ENCODE data around the gene KSR1.

The KSR1 gene

DNA sequence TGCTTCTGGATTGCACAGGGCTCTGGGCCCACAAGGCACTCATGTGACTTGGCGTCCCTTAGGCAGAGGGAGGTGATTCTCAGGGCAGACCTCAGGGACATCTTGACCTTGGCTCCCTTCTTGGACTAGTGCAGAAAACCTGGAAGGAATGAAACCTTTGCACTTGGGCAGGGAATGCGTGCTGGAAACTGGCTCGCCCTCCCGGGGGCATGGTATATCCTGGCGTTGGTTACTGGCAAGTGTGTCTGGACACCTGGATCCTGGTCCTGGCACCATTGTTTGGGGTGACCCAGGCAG, 111.3 kb downstream of the KSR1 start:
- H3K9me3 ChIP-seq (replicated peaks; ENCODE audit: low read length): no peaks in the 10 kb centered on the region
- no peaks in the 10 kb centered on the region for H3K4me1 ChIP-seq (ENCODE audit: control insufficient read depth, insufficient read depth, low read length)
- no peak overlapping the region for H3K9ac ChIP-seq (ENCODE audit: low read depth, low read length)
- no peaks in the 10 kb centered on the region for H3K27me3 ChIP-seq (ENCODE audit: control insufficient read depth, insufficient read depth, low read length)
- H3K4me3 ChIP-seq (ENCODE audit: low read length): no peak overlapping the region
- H3K36me3 ChIP-seq (ENCODE audit: insufficient read depth, low read length): no peaks in the 10 kb centered on the region
- H3K4me2 ChIP-seq (ENCODE audit: low read length): no peak overlapping the region

DNA sequence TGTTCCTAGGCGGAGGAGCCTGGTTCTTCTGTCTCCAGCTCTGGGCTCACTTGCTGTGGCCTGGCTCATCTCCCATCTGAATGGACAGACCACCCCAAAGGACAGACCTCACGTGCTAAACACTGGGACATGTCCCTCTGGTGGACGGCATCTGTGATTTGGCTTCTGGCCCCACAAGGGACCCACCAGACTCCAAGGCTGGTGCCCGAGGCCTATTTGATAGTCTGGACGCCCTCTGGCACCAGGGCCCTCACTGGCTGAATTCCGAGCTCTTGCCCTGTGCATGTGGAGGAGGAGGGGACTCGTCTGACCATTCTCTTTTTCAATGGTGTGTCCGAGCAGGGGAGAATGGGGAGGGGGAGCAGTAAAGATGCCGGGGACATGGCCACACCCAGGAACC, 112.0 kb downstream of the KSR1 start:
- H3K9me3 ChIP-seq (replicated peaks; ENCODE audit: low read length): no peaks in the 10 kb centered on the region
- H3K36me3 ChIP-seq (ENCODE audit: insufficient read depth, low read length): no peaks in the 10 kb centered on the region
- no peak overlapping the region for H3K4me2 ChIP-seq (ENCODE audit: low read length)

GRCh38 chr17:27568811-27569210, 112.6 kb downstream of the KSR1 start:
- no peak overlapping the region for H3K9ac ChIP-seq (ENCODE audit: low read depth, low read length)
- H3K36me3 ChIP-seq (ENCODE audit: insufficient read depth, low read length): no peaks in the 10 kb centered on the region
- H3K27me3 ChIP-seq (ENCODE audit: control insufficient read depth, insufficient read depth, low read length): no peaks in the 10 kb centered on the region
- peaks cover 5% of the 10 kb centered on the region for H3K4me1 ChIP-seq (ENCODE audit: control insufficient read depth, insufficient read depth, low read length)
- no peak overlapping the region for H3K4me3 ChIP-seq (ENCODE audit: low read length)
- no peaks in the 10 kb centered on the region for H3K9me3 ChIP-seq (replicated peaks; ENCODE audit: low read length)
- H3K4me2 ChIP-seq (ENCODE audit: low read length): no peak overlapping the region

More for the DNA sequence above, 112.0 kb downstream of the KSR1 start:
- no peaks in the 10 kb centered on the region for H3K4me1 ChIP-seq (ENCODE audit: control insufficient read depth, insufficient read depth, low read length)
- no peak overlapping the region for H3K9ac ChIP-seq (ENCODE audit: low read depth, low read length)
- no peak overlapping the region for H3K4me3 ChIP-seq (ENCODE audit: low read length)
- no peaks in the 10 kb centered on the region for H3K27me3 ChIP-seq (ENCODE audit: control insufficient read depth, insufficient read depth, low read length)

- Histone ChIP-seq H3K9ac (ENCODE audit: low read depth, low read length) (no peak overlapping the region), H3K4me3 (ENCODE audit: low read length) (no peak overlapping the region), H3K4me1 (ENCODE audit: control insufficient read depth, insufficient read depth, low read length) (peaks cover 9% of the 10 kb centered on the region), H3K36me3 (ENCODE audit: insufficient read depth, low read length) (no peaks in the 10 kb centered on the region), H3K27me3 (ENCODE audit: control insufficient read depth, insufficient read depth, low read length) (no peaks in the 10 kb centered on the region), H3K4me2 (ENCODE audit: low read length) (no peak overlapping the region), H3K9me3 (replicated peaks; ENCODE audit: low read length) (no peaks in the 10 kb centered on the region)
These were observed 113.0 kb downstream of the KSR1 start for GRCh38 chr17:27569257-27569722.

- H3K4me2 ChIP-seq (ENCODE audit: low read length): no peak overlapping the region
- no peaks in the 10 kb centered on the region for H3K9me3 ChIP-seq (replicated peaks; ENCODE audit: low read length)
- H3K9ac ChIP-seq (ENCODE audit: low read depth, low read length): no peak overlapping the region
- no peaks in the 10 kb centered on the region for H3K36me3 ChIP-seq (ENCODE audit: insufficient read depth, low read length)
- no peak overlapping the region for H3K4me3 ChIP-seq (ENCODE audit: low read length)
- peaks cover 11% of the 10 kb centered on the region for H3K4me1 ChIP-seq (ENCODE audit: control insufficient read depth, insufficient read depth, low read length)
- H3K27me3 ChIP-seq (ENCODE audit: control insufficient read depth, insufficient read depth, low read length): no peaks in the 10 kb centered on the region
These were observed 113.8 kb downstream of the KSR1 start for GRCh38 chr17:27569884-27570577.

GRCh38 chr17:27570578-27570914, 114.3 kb downstream of the KSR1 start:
- H3K4me1 ChIP-seq (ENCODE audit: control insufficient read depth, insufficient read depth, low read length): peaks cover 11% of the 10 kb centered on the region

GRCh38 chr17:27571563-27572352, 115.5 kb downstream of the KSR1 start:
- Histone ChIP-seq H3K9ac (ENCODE audit: low read depth, low read length) (no peak overlapping the region), H3K4me2 (ENCODE audit: low read length) (no peak overlapping the region), H3K4me1 (ENCODE audit: control insufficient read depth, insufficient read depth, low read length) (peaks cover 15% of the 10 kb centered on the region), H3K4me3 (ENCODE audit: low read length) (no peak overlapping the region), H3K27me3 (ENCODE audit: control insufficient read depth, insufficient read depth, low read length) (no peaks in the 10 kb centered on the region), H3K36me3 (ENCODE audit: insufficient read depth, low read length) (no peaks in the 10 kb centered on the region), H3K9me3 (replicated peaks; ENCODE audit: low read length) (no peaks in the 10 kb centered on the region)

More at GRCh38 chr17:27570578-27570914, 114.3 kb downstream of the KSR1 start:
- no peaks in the 10 kb centered on the region for H3K9me3 ChIP-seq (replicated peaks; ENCODE audit: low read length)
- H3K36me3 ChIP-seq (ENCODE audit: insufficient read depth, low read length): no peaks in the 10 kb centered on the region
- H3K4me3 ChIP-seq (ENCODE audit: low read length): no peak overlapping the region
- no peak overlapping the region for H3K4me2 ChIP-seq (ENCODE audit: low read length)
- no peaks in the 10 kb centered on the region for H3K27me3 ChIP-seq (ENCODE audit: control insufficient read depth, insufficient read depth, low read length)
- no peak overlapping the region for H3K9ac ChIP-seq (ENCODE audit: low read depth, low read length)

DNA sequence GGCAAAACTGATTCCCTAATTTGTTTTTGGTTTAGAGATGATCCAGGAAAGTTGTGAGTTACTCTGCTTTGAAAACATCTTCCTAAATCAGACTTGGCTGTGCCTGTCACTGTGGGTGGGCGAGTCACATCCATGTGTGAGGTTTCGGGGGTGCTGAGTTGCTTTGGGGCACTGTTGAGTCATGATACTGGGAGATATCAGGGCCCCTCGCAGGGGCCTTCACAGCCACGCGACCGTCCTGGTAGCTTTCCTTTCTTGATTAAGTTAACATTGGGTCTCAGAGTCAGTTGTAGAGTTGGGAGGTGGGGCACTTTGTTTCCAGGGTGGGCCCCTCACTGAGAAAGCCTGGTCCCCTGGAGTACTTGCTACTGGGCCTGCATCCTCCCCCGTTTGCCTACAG, 116.4 kb downstream of the KSR1 start:
- no peaks in the 10 kb centered on the region for H3K27me3 ChIP-seq (ENCODE audit: control insufficient read depth, insufficient read depth, low read length)
- no peaks in the 10 kb centered on the region for H3K36me3 ChIP-seq (ENCODE audit: insufficient read depth, low read length)
- H3K4me2 ChIP-seq (ENCODE audit: low read length): no peak overlapping the region
- peaks cover 24% of the 10 kb centered on the region for H3K4me1 ChIP-seq (ENCODE audit: control insufficient read depth, insufficient read depth, low read length)
- no peaks in the 10 kb centered on the region for H3K9me3 ChIP-seq (replicated peaks; ENCODE audit: low read length)
- no peak overlapping the region for H3K4me3 ChIP-seq (ENCODE audit: low read length)
- H3K9ac ChIP-seq (ENCODE audit: low read depth, low read length): no peak overlapping the region

DNA sequence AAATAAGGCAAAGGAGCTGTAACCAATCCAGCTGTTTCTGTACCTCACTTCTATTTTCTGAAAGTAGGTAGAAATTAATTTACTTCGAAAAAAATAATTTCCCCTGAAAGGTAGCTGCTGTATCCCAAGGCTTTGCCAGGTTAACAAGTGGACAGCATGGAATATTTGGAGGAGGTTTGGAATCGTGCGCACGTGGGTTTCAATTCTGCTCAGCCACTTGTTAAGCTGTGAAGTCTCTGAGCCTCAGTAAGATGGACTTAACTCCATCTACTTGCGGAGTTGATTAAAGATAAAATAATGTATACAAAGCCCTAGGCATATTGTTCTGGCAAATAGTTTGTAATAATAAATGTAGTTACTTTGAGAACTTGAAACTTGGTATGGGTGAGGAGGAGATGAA, 117.3 kb downstream of the KSR1 start:
- no peaks in the 10 kb centered on the region for H3K36me3 ChIP-seq (ENCODE audit: insufficient read depth, low read length)
- H3K27me3 ChIP-seq (ENCODE audit: control insufficient read depth, insufficient read depth, low read length): no peaks in the 10 kb centered on the region
- H3K4me1 ChIP-seq (ENCODE audit: control insufficient read depth, insufficient read depth, low read length): peaks cover 26% of the 10 kb centered on the region
- H3K9me3 ChIP-seq (replicated peaks; ENCODE audit: low read length): no peaks in the 10 kb centered on the region
- no peak overlapping the region for H3K4me3 ChIP-seq (ENCODE audit: low read length)
- no peak overlapping the region for H3K9ac ChIP-seq (ENCODE audit: low read depth, low read length)
- no peak overlapping the region for H3K4me2 ChIP-seq (ENCODE audit: low read length)

GRCh38 chr17:27573971-27574525, 117.8 kb downstream of the KSR1 start:
- no peak overlapping the region for H3K9ac ChIP-seq (ENCODE audit: low read depth, low read length)
- H3K4me3 ChIP-seq (ENCODE audit: low read length): no peak overlapping the region
- no peaks in the 10 kb centered on the region for H3K36me3 ChIP-seq (ENCODE audit: insufficient read depth, low read length)
- H3K27me3 ChIP-seq (ENCODE audit: control insufficient read depth, insufficient read depth, low read length): no peaks in the 10 kb centered on the region
- H3K4me1 ChIP-seq (ENCODE audit: control insufficient read depth, insufficient read depth, low read length): peaks cover 26% of the 10 kb centered on the region
- no peak overlapping the region for H3K4me2 ChIP-seq (ENCODE audit: low read length)
- H3K9me3 ChIP-seq (replicated peaks; ENCODE audit: low read length): no peaks in the 10 kb centered on the region

- no peak overlapping the region for H3K9ac ChIP-seq (ENCODE audit: low read depth, low read length)
- peaks cover 26% of the 10 kb centered on the region for H3K4me1 ChIP-seq (ENCODE audit: control insufficient read depth, insufficient read depth, low read length)
- no peak overlapping the region for H3K4me3 ChIP-seq (ENCODE audit: low read length)
- H3K4me2 ChIP-seq (ENCODE audit: low read length): no peak overlapping the region
- no peaks in the 10 kb centered on the region for H3K9me3 ChIP-seq (replicated peaks; ENCODE audit: low read length)
- no peaks in the 10 kb centered on the region for H3K36me3 ChIP-seq (ENCODE audit: insufficient read depth, low read length)
- H3K27me3 ChIP-seq (ENCODE audit: control insufficient read depth, insufficient read depth, low read length): no peaks in the 10 kb centered on the region
These were observed 119.1 kb downstream of the KSR1 start for GRCh38 chr17:27575096-27575911.
